NCI-H82 treated with DMSO at 0.1 percent for 48 hours (cell line): ENCODE data around the gene UVSSA.

Experiments
- DNase-seq: peaks from one replicate; lab custom pipeline; 2025; ENCODE audit not compliant: unreplicated experiment; lab: John Stamatoyannopoulos, UW

UVSSA gene

GRCh38 chr4:1404573-1405253 is 57.7 kb downstream of the UVSSA start:
- DNase-seq: no peak

DNA sequence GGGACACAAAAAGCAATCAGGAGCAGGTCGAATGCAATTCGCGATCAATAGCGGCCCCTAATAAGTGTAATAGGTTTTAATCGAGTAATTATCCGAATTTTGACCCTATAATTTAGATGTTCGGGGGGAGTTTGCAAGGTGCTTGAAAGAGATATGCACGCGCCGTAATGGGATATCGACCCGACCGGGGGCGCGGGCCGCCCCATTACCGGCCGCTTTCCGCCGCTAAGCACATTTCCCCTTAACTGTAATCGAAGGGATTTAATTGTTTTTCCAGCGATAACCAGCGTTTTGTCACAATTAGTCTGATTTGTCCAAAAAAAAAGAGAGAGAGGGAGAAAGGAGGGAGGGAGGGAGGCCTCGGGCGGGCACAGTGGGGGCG is 58.2 kb downstream of the UVSSA start:
- no peak for DNase-seq

DNA sequence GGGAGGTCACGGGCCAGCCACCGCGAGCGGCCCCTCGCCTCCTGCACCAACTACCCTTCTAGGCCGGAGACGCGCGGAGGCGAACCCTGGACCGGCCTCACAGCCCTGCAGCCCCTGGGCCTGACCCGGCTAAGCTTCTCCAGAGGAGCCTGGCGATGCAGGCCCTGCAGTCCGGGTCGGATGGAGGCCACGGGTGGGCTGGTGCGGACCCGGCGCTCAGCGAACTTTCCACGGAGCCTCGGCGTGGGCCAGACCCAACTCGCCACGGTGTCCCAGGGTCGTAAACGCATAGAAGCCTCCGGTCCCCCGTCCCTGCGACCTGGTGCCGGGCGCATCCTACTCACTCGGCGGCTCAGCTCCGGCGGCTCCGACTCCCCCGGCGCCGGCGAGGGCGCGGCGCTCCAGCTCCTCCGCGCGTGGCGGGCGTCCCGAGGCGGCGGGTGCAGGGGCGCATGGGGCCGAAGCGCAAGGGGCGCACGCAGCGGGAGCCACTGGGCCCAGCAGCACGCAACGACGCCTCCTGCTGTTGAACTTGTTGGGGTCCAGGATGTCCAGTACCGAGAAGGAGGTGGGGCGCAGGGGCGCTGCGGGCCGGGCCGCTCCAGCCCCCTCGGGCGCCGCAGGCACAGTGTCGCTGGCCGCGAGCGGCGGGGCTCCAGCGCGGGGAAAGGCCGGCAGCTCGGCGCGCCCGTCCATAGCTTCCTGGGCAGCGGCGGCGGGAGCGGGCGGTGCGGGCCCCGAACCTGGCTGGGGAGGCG is 58.8 kb downstream of the UVSSA start:
- no peak for DNase-seq

DNA sequence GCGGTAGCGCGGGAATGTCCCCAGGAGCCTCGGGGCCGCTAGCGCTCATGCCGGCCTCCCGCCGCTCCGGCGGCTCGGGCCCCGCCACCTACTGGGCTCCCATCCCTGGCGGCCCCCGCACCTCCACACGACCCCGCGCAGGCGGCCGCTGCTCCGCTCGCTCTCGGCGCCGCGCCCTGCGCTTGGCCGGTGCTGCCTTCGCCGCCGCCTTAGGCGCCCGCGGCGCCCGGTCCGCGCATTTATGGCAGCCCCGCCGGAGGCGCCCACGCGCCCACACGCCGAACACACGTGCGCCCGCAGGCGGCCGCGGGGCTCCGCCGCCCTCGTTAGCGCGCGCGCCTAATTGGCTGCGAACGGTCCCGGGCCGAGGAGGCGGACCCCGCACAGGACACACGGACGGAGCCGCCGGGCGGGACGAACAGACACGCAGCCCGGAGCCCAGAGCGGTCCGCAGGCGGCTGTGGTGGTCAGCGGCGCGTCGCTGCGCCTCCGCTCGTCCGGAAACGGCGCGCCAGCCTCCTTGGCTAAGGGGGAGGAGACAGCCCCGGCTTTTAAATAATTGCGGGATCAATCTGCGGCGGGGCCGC is 59.5 kb downstream of the UVSSA start, which contains the start of gene NKX1-1:
NKX1-1 (minus strand) TSS at position 49 of the 587 bp plus-strand sequence; CDS start at position 49, 0 bp downstream.
- DNase-seq: no peak

DNA sequence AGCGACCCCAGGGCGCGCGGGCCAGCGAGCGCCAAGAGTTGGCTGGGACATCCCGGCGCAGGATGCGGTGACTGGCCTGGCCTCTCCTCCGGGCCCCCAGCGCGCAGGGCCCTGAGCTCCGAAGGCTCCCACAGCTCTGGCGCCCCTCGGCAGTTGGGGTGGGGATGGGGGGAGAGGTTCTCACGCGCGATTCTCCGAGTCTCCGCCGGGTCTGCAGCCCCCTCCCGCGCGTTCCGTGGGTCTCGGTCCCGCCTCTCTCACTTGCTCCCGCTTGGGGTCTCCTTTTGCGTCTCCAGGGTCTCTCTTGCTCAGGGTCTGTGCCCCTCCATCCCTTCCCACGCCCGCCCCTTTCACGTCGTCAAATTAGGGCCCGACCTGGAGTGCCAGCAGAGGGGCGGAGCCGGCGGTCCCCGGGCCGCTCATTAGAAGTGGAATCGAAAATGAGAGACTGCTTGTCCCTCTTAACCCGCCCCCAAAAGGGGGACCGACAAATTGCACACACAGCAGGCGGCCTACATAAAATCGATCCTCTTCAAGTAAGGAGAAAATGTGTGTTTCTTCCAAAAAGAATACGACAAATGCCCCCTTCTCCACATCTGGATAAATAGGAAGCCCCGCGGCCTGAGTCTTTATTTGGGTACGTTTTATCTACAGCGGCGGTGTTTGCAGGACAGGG is 60.1 kb downstream of the UVSSA start:
- no peak for DNase-seq

DNA sequence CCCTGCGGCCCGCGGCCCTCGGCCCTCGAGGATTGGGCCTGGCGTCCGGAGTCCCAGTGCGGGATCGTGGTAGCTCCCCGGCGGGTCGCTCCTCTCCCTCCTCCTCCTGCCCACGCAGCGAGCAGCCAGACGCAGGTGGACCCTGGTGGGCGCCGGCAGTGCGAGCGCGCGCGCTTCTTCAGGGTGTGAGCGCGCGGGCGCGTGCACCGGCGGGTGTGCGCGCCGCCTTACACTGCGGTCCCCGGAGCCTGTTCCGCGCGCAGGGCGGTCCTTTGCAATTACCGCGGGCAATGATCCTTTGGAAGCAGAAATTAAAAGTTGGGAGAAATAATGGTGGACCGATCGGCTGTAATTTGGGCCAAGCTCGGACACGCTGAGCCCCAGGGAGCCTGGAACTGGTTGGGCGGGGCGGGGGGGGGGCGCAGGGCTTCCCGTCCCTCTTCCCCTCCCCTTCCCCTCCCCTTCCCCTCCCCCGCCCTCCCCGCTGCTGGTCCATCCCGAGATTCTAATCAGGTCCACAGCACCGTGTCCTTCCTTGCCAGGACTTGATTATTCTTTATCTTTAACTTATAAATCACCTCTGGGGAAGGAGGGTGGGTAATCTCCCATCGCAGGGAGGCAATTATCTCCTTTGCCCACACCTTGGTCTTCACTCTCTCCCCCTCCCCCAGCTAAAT is 60.8 kb downstream of the UVSSA start:
- no peak for DNase-seq

DNA sequence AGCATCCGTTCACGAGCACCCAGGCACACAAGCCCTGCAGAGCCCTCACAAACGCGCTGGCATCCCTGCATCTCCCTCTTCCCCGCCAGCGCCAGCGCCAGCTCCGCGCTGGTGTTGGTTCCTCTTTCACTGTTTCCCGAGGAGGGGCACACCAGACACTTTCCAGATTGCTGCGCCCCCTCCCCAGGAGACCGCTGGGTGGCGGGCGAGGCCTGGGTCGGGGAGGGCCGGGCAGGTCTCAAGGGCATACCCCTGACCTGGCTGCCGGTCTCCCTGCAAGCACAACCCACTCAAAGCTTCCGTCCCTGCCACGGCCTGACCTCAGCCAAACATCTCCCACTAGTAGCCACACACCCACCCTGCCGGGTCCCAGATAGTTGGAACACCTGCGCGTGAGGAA is 61.4 kb downstream of the UVSSA start:
- DNase-seq: no peak

GRCh38 chr4:1409079-1409478 is 62.1 kb downstream of the UVSSA start:
- DNase-seq: no peak

DNA sequence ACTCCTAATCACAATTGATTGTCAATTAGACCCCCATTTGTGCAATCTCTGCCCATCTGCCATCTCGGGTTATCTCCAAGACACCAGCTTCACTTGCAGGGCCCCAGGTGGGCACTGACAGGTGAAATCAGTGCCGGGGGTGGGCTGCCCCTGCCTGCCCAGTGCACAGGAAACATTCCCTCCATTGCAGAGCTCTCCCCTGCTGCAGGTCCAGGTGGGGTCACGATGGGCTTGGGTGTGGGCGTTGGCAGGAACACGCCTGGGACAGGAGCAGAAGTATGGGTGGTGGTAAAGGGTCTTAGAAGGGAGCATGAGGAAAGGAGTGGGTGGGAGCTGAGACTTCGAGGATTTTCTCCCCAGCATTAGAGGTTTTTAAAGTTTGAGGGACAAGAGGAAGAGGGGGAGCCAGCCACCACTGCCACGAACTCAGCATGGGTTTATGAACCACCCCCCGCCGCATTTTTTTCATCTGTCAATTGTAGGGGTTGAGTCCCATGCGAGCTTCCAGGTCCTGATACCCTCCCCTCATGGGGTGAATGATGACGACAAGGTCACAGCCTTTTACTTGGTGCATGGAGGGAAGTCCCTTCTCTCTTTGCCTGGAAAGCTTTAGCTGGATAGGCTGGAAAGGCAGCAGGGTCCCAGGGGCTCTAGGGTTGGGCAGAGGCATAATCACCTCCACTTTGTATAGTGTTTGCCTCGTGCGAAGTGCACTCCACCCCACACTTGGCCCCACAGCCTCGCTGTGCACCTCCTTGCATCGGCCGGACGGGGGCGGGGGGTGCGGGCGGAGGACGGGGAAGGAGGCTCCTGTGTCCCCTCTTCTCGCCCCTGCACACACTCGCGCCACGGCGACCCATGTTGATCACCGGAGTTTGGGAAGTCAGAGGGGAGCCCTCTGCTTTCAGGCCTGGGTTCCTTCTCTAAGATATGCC is 62.8 kb downstream of the UVSSA start:
- no peak for DNase-seq

GRCh38 chr4:1410491-1411325 is 63.7 kb downstream of the UVSSA start:
- DNase-seq: no peak

GRCh38 chr4:1411436-1412375 is 64.7 kb downstream of the UVSSA start:
- DNase-seq: no peak

DNA sequence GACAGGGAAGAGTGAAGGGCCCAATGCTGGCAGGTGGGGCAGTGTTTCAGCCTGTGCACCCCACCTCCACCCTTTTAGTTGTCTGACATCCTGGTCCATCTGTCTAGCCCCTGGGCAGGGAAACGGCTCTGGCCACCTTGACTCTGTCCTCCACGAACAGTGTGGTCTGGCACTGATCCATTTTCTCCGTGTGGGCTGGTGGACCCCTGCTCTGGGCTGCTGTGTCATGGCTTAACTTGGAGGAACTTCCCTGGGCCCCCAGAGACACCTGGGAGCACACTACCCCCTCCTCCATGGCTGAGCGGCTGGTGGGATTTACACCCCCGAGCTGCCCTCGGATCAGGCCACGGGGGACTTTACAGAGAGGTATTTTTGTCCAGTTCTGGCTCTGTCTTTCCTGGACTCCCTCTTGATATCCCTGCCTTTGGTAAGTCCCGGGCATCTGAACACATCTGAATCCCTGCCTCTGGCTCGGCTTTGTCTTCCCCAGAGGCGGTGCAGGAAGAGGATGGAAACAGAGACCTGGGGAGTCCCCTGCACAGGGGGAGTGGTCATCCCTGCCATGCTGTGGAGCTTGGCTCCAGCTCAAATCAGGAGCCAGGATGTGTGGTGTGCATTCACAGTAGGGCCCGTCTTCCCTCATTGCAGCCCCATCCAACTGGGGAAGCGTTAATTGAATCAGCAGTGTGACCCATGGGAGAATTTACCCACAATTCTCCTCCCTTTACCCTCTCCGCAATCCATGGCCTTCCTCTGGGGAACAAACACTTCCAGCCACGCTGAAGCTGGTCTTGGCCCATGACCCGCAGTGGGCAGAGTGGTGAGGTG is 65.6 kb downstream of the UVSSA start:
- DNase-seq: no peak

- no peak for DNase-seq
Measured at GRCh38 chr4:1413204-1413663, 66.2 kb downstream of the UVSSA start.

- DNase-seq: no peak
Measured at GRCh38 chr4:1413687-1414479, 66.9 kb downstream of the UVSSA start.

GRCh38 chr4:1414831-1415680 is 68.0 kb downstream of the UVSSA start:
- DNase-seq: no peak

DNA sequence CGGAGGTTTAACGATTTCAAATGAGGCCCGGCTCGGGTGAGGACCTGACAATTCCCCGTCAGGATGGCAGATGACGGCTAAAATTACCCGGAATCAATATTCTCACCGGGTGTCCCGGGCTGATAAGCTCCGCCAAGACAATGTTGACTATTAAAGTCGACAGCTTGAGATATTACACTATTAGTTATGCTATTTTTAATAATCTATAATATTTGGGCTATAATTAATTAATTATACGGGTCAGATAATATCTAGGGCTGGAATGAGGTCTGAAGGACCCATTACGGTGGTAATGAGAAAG is 68.6 kb downstream of the UVSSA start:
- no peak for DNase-seq
